Loucy (cell line): Measurements from ENCODE around the gene DNASE1L3.

ENCODE experiments used
- H2AFZ ChIP-seq: fragments of 200-600 bp; sonication (generic); 2 replicates; pipeline ENCODE4 v1.6.0; 2016; ENCODE audit warnings: antibody characterized with exemption, mild to moderate bottlenecking, low read length, moderate library complexity
- H3F3A ChIP-seq: fragments of 200-600 bp; 2 replicates; pipeline ENCODE4 v1.6.0; 2016; ENCODE audit warnings: antibody characterized with exemption, low read depth, mild to moderate bottlenecking
- H3K27me3 ChIP-seq: fragments of 200-600 bp; sonication (generic); 2 replicates; pipeline ENCODE4 v1.6.1; 2014; ENCODE audit warnings: low read length, mild to moderate bottlenecking; ENCODE audit not compliant: insufficient read depth, poor library complexity, severe bottlenecking
- H3K36me3 ChIP-seq: fragments of 200-600 bp; sonication (generic); 2 replicates; pipeline ENCODE4 v1.6.1; 2016; ENCODE audit warnings: low read length; ENCODE audit not compliant: insufficient read depth
- H3K4me1 ChIP-seq: fragments of 200-600 bp; sonication (generic); 2 replicates; pipeline ENCODE4 v1.5.1; 2014; ENCODE audit warnings: low read length, mild to moderate bottlenecking; ENCODE audit not compliant: insufficient read depth, poor library complexity, severe bottlenecking
- H3K4me2 ChIP-seq: fragments of 200-600 bp; sonication (generic); 2 replicates; pipeline ENCODE4 v1.6.0; 2014; ENCODE audit warnings: antibody characterized with exemption, low read length, low read depth, mild to moderate bottlenecking; ENCODE audit not compliant: poor library complexity, severe bottlenecking
- H3K4me3 ChIP-seq: fragments of 200-600 bp; sonication (generic); 2 replicates; pipeline ENCODE4 v1.5.1; 2014; ENCODE audit warnings: low read length, mild to moderate bottlenecking, mixed read lengths; ENCODE audit not compliant: poor library complexity, severe bottlenecking
- H3K79me2 ChIP-seq: fragments of 200-600 bp; sonication (generic); 2 replicates; pipeline ENCODE4 v1.6.1; 2014; ENCODE audit warnings: low read length; ENCODE audit not compliant: insufficient read depth
- H3K9ac ChIP-seq: fragments of 200-600 bp; sonication (generic); 2 replicates; pipeline ENCODE4 v1.6.0; 2014; ENCODE audit warnings: mild to moderate bottlenecking, low read depth, low read length, moderate library complexity; ENCODE audit not compliant: poor library complexity, severe bottlenecking
- H3K9me2 ChIP-seq: fragments of 200-600 bp; sonication (generic); replicated peaks from 2 replicates; pipeline ENCODE4 v1.6.1; 2016; ENCODE audit warnings: low read depth, low read length, mixed read lengths
- H3K9me3 ChIP-seq: fragments of 200-600 bp; sonication (generic); 2 replicates; pipeline ENCODE4 v1.6.1; 2014; ENCODE audit warnings: mild to moderate bottlenecking, antibody characterized with exemption, low read length, low read depth; ENCODE audit not compliant: insufficient read depth
- H4K20me1 ChIP-seq: fragments of 200-600 bp; sonication (generic); 2 replicates; pipeline ENCODE4 v1.6.0; 2014; ENCODE audit warnings: antibody characterized with exemption, low read length, mild to moderate bottlenecking; ENCODE audit not compliant: insufficient read depth, poor library complexity, severe bottlenecking
- CTCF ChIP-seq: fragments of 200-600 bp; sonication (generic); conservative IDR thresholded peaks from 2 replicates; pipeline ENCODE4 v1.5.1; 2014; ENCODE audit warnings: mild to moderate bottlenecking, antibody characterized with exemption, low read length
- EZH2phosphoT487 ChIP-seq: fragments of 200-600 bp; IDR thresholded peaks from 2 replicates; pipeline ENCODE4 v1.6.1; 2018; ENCODE audit warnings: antibody characterized with exemption, mild to moderate bottlenecking, moderate library complexity, borderline replicate concordance

Gene DNASE1L3

GRCh38 chr3:58171126-58171525 lies 39.6 kb downstream of the DNASE1L3 start:
- H3K9me3 ChIP-seq = no peaks in the 10 kb centered on the region
- no peaks in the 10 kb centered on the region for H3K27me3 ChIP-seq
- H4K20me1 ChIP-seq = no peaks in the 10 kb centered on the region
- H3K36me3 ChIP-seq = no peaks in the 10 kb centered on the region; the same call in 1 of the 2 replicates
- no peaks in the 10 kb centered on the region for H3K9me2 ChIP-seq
- TF ChIP-seq EZH2phosphoT487 = no peak
- TF ChIP-seq CTCF = no peak
- no peak overlapping the region for H3K4me3 ChIP-seq
- H3F3A ChIP-seq = no peaks in the 10 kb centered on the region
- H3K4me1 ChIP-seq = no peaks in the 10 kb centered on the region
- no peaks in the 10 kb centered on the region for H3K79me2 ChIP-seq
- no peak overlapping the region for H3K9ac ChIP-seq
- no peak overlapping the region for H2AFZ ChIP-seq
- no peak overlapping the region for H3K4me2 ChIP-seq

- Histone ChIP-seq H3K4me2 (no peak overlapping the region), H3K4me1 (no peaks in the 10 kb centered on the region), H3K4me3 (no peak overlapping the region), H2AFZ (no peak overlapping the region), H3K79me2 (no peaks in the 10 kb centered on the region), H3F3A (no peaks in the 10 kb centered on the region), H3K36me3 (no peaks in the 10 kb centered on the region; the same call in 1 of the 2 replicates), H3K9ac (no peak overlapping the region), H3K27me3 (no peaks in the 10 kb centered on the region), H4K20me1 (no peaks in the 10 kb centered on the region), H3K9me2 (no peaks in the 10 kb centered on the region), H3K9me3 (no peaks in the 10 kb centered on the region)
- TF ChIP-seq EZH2phosphoT487 (no peak), CTCF (no peak)
Observed at GRCh38 chr3:58170376-58170775, 40.4 kb downstream of the DNASE1L3 start.

GRCh38 chr3:58169371-58169770 lies 41.4 kb downstream of the DNASE1L3 start:
- H3K9me3 ChIP-seq = no peaks in the 10 kb centered on the region
- no peak overlapping the region for H3K9ac ChIP-seq
- H3K4me2 ChIP-seq = no peak overlapping the region
- H3K9me2 ChIP-seq = no peaks in the 10 kb centered on the region
- TF ChIP-seq CTCF = no peak
- TF ChIP-seq EZH2phosphoT487 = no peak
- H3K36me3 ChIP-seq = no peaks in the 10 kb centered on the region; the same call in 1 of the 2 replicates
- no peaks in the 10 kb centered on the region for H3K4me1 ChIP-seq
- H3F3A ChIP-seq = no peaks in the 10 kb centered on the region
- no peak overlapping the region for H2AFZ ChIP-seq
- H4K20me1 ChIP-seq = no peaks in the 10 kb centered on the region
- H3K79me2 ChIP-seq = no peaks in the 10 kb centered on the region
- H3K4me3 ChIP-seq = no peak overlapping the region
- H3K27me3 ChIP-seq = no peaks in the 10 kb centered on the region
